Mesenchymal stem cell (in vitro differentiated cells and primary cell): Measurements from ENCODE around the gene MYH8.

Experiments
- DNase-seq: peaks from one replicate; pipeline ENCODE4 v3.0.0-alpha.2; 2013
- H2AFZ ChIP-seq: one replicate; pipeline ENCODE4 v1.6.1; 2013; ENCODE audit warnings: low read depth, mild to moderate bottlenecking, control low read depth, inconsistent platforms, low read length, moderate library complexity
- H2AK5ac ChIP-seq: 2 replicates; pipeline ENCODE4 v1.6.1; 2013; ENCODE audit warnings: low read length, moderate library complexity, mild to moderate bottlenecking, inconsistent platforms; ENCODE audit not compliant: severe bottlenecking
- H2BK120ac ChIP-seq: one replicate; pipeline ENCODE4 v1.6.1; 2013; ENCODE audit warnings: low read depth, mild to moderate bottlenecking, inconsistent platforms, low read length, moderate library complexity
- H2BK12ac ChIP-seq, 2 experiments: one replicate each; pipeline ENCODE4 v1.6.1; 2013; ENCODE audit warnings: inconsistent platforms in 2 of 2, low read length in 2 of 2, mild to moderate bottlenecking in 2 of 2, moderate library complexity in 2 of 2, control low read depth in 1 of 2
- H2BK15ac ChIP-seq: one replicate; pipeline ENCODE4 v1.6.1; 2013; ENCODE audit warnings: mild to moderate bottlenecking, low read depth, inconsistent platforms; ENCODE audit not compliant: poor library complexity, severe bottlenecking
- H2BK5ac ChIP-seq: 2 replicates; pipeline ENCODE4 v1.6.1; 2013; ENCODE audit warnings: low read depth, mild to moderate bottlenecking, low read length, control low read depth, inconsistent platforms; ENCODE audit not compliant: poor library complexity, severe bottlenecking
- H3K14ac ChIP-seq, 2 experiments: one replicate each; pipeline ENCODE4 v1.6.1; 2013; ENCODE audit warnings: inconsistent platforms in 2 of 2, low read length in 2 of 2, control low read depth in 1 of 2, mild to moderate bottlenecking in 1 of 2, moderate library complexity in 1 of 2
- H3K18ac ChIP-seq, 2 experiments: one replicate each; pipeline ENCODE4 v1.6.1; 2013; ENCODE audit warnings: inconsistent platforms in 2 of 2, low read length in 2 of 2, control low read depth in 1 of 2, low read depth in 1 of 2, mild to moderate bottlenecking in 1 of 2
- H3K23ac ChIP-seq, 2 experiments: one replicate each; pipeline ENCODE4 v1.6.1; 2013; ENCODE audit warnings: inconsistent platforms in 2 of 2, low read length in 2 of 2, mild to moderate bottlenecking in 2 of 2, moderate library complexity in 2 of 2, control low read depth in 1 of 2
- H3K27ac ChIP-seq: 2 replicates; pipeline ENCODE4 v1.5.1; 2013; ENCODE audit warnings: mild to moderate bottlenecking, moderate library complexity, low read length, control low read depth, inconsistent platforms; ENCODE audit not compliant: poor library complexity, severe bottlenecking
- H3K27me3 ChIP-seq, 2 experiments: 2 replicates each; pipeline versions ENCODE4 v1.6.1 to v1.7.0; 2013; ENCODE audit warnings: low read length in 2 of 2, mild to moderate bottlenecking in 2 of 2, moderate library complexity in 2 of 2, control low read depth in 1 of 2, inconsistent platforms in 1 of 2; ENCODE audit not compliant: control insufficient read depth in 1 of 2, insufficient read depth in 1 of 2
- H3K36me3 ChIP-seq, 2 experiments: 2 replicates each; pipeline versions ENCODE4 v1.6.1 to v1.7.0; 2013; ENCODE audit warnings: low read length in 2 of 2, control low read depth in 1 of 2, inconsistent platforms in 1 of 2, low read depth in 1 of 2, mild to moderate bottlenecking in 1 of 2; ENCODE audit not compliant: insufficient read depth in 2 of 2, control insufficient read depth in 1 of 2
- H3K4ac ChIP-seq, 2 experiments: one replicate each; pipeline ENCODE4 v1.6.1; 2013; ENCODE audit warnings: inconsistent platforms in 2 of 2, low read length in 2 of 2, mild to moderate bottlenecking in 2 of 2, moderate library complexity in 2 of 2, control low read depth in 1 of 2, low read depth in 1 of 2
- H3K4me1 ChIP-seq: 2 replicates; pipeline ENCODE4 v1.6.1; 2013; ENCODE audit warnings: low read depth, low read length, control low read depth; ENCODE audit not compliant: control insufficient read depth, insufficient read depth
- H3K4me2 ChIP-seq: 2 replicates; pipeline ENCODE4 v1.6.1; 2013; ENCODE audit warnings: low read length, mild to moderate bottlenecking, inconsistent platforms; ENCODE audit not compliant: poor library complexity, severe bottlenecking
- H3K4me3 ChIP-seq, 2 experiments: 2 replicates each; pipeline versions ENCODE4 v1.5.1 to v1.7.0; 2013; ENCODE audit warnings: low read length in 2 of 2, mild to moderate bottlenecking in 2 of 2, control low read depth in 1 of 2, low read depth in 1 of 2; ENCODE audit not compliant: insufficient read depth in 1 of 2
- H3K79me1 ChIP-seq: replicated peaks from 2 replicates; pipeline ENCODE4 v1.6.1; 2013; ENCODE audit warnings: mild to moderate bottlenecking, control low read depth, low read length, inconsistent platforms; ENCODE audit not compliant: poor library complexity, severe bottlenecking
- H3K9ac ChIP-seq: 2 replicates; pipeline ENCODE4 v1.7.0; 2013; ENCODE audit warnings: mild to moderate bottlenecking, low read length, moderate library complexity
- H3K9me3 ChIP-seq: 2 replicates; pipeline ENCODE4 v1.7.0; 2013; ENCODE audit warnings: mild to moderate bottlenecking, low read length; ENCODE audit not compliant: control insufficient read depth
- H4K8ac ChIP-seq: one replicate; pipeline ENCODE4 v1.6.1; 2013; ENCODE audit warnings: inconsistent platforms, mild to moderate bottlenecking, low read length, moderate library complexity
- H4K91ac ChIP-seq: one replicate; pipeline ENCODE4 v1.6.1; 2013; ENCODE audit warnings: mild to moderate bottlenecking, low read length, inconsistent platforms
- WGBS: methylation state at CpG from one replicate; pipeline ENCODE4 v1.1.7; 2013; ENCODE audit warnings: mixed read lengths; 5-methylcytosine and 5-hydroxymethylcytosine counted together

MYH8 gene

DNA sequence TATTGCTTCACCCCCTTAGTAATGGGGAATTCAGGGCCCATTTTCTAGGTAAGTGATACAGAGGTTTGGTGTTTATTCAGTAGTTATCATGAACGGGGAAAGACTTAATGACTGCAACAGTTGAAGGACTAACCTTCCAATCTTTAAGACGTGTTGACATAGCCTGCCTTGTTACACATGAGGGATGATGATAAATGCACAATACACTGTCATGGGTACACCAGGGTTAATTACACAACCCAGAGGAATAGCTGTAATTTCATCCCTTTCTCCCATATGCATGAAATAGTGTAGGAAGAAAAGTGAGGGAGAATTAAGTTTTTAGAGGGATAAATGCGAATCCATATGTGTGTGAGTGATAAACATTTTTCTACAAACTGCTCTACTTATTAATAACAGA is 37.0 kb upstream of the MYH8 start:
- Histone ChIP-seq H3K4me2 (no peak overlapping the region), H4K8ac (no peak overlapping the region), H3K4ac (no peak overlapping the region), H2BK12ac (no peak overlapping the region), H3K4me1 (no peaks in the 10 kb centered on the region), H2AFZ (no peak overlapping the region), H3K4me3 (no peak overlapping the region), H3K27me3 (peaks cover 0 to 9% of the 10 kb centered on the region in 2 experiments), H3K23ac (no peak overlapping the region), H3K9ac (no peak overlapping the region), H3K79me1 (no peaks in the 10 kb centered on the region), H2BK15ac (no peak overlapping the region), H3K18ac (no peak overlapping the region), H3K9me3 (no peaks in the 10 kb centered on the region), H3K14ac (no peak overlapping the region), H2BK5ac (no peak overlapping the region), H2BK120ac (no peak overlapping the region), H2AK5ac (no peak overlapping the region), H3K27ac (no peak overlapping the region), H3K36me3 (no peaks in the 10 kb centered on the region), H4K91ac (no peak overlapping the region)
- no peak for DNase-seq
- WGBS, result 100% methylated on average over 1 of the region's 3 CpGs

DNA sequence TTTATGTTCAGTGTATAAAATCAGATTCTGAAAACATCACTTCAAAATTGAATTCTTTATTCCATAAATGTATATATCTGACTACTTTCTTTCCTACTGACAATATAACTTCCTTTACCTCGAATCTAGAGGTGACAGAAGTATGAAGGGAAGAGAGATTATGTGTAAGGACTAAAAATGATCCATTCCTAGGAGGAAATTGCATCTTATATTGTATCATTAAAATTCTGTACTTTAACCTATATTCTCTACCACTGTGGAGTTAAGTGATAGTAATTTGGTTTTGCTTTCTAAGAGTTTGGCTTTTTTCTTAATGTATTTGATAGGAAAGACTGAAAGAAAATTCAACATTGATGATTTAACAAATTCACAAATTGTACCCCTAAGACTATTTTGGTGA is 36.2 kb upstream of the MYH8 start:
- Histone ChIP-seq H3K14ac (no peak overlapping the region), H3K79me1 (no peaks in the 10 kb centered on the region), H3K23ac (no peak overlapping the region), H3K18ac (no peak overlapping the region), H3K9me3 (no peaks in the 10 kb centered on the region), H2AK5ac (no peak overlapping the region), H2BK5ac (no peak overlapping the region), H3K4me3 (no peak overlapping the region), H3K4me2 (no peak overlapping the region), H2BK15ac (no peak overlapping the region), H2BK120ac (no peak overlapping the region), H2BK12ac (no peak overlapping the region), H3K27ac (no peak overlapping the region), H3K9ac (no peak overlapping the region), H2AFZ (no peak overlapping the region), H4K8ac (no peak overlapping the region), H4K91ac (no peak overlapping the region), H3K27me3 (peaks cover 0 to 9% of the 10 kb centered on the region in 2 experiments), H3K36me3 (no peaks in the 10 kb centered on the region), H3K4me1 (no peaks in the 10 kb centered on the region), H3K4ac (no peak overlapping the region)
- no CpG with 5 or more reads among the region's 1 CpG for WGBS
- no peak for DNase-seq

DNA sequence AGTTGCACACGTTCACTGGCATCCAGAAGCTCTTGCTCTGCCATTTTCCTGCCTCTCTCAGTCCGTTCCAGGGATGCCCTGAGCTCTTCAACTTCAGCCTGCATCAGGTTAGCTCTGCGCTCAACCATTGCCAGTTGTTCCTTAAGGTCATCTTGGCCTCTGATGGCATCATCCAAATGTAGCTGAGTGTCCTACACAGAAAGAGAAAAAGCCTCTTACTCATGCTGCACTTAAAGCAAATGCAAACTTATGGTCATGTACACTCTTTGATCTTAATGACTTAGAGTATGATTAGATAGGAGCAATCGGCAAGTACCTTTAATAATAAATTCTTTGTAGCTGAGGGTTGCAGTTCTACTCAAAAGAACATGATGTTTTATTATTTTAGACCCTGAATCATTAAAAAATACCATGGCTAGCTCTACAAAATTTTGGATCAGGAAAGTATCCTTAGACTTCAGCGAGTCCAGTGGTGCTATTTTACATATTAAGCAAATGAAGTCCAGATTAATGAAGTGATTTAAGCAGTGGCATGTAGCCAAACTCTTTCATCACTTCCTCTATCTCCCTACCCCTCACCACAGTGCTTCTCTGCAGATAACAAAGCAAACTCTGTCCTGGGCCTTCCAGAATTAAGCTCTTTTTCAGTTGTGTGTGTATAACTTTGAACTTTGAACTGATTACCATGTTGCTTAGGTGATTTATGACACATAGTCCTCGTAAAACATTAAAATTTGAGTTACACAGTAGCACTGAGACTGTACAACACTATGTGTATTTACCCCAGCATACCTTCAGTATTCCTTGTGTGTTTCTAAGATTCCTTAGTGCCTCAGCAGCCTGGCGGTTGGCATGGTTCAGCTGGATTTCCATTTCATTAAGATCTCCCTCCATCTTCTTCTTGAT is 25.5 kb upstream of the MYH8 start:
- Histone ChIP-seq H4K8ac (no peak overlapping the region), H3K4me1 (no peaks in the 10 kb centered on the region), H2BK5ac (no peak overlapping the region), H3K9me3 (no peaks in the 10 kb centered on the region), H3K4me2 (no peak overlapping the region), H3K27ac (no peak overlapping the region), H3K23ac (no peak overlapping the region), H2AK5ac (no peak overlapping the region), H2AFZ (no peak overlapping the region), H2BK15ac (no peak overlapping the region), H4K91ac (no peak overlapping the region), H3K18ac (no peak overlapping the region), H2BK120ac (no peak overlapping the region), H3K14ac (no peak overlapping the region), H3K27me3 (peaks cover 0 to 4% of the 10 kb centered on the region in 2 experiments), H3K4ac (no peak overlapping the region), H3K79me1 (no peaks in the 10 kb centered on the region), H3K4me3 (no peak overlapping the region), H3K36me3 (no peaks in the 10 kb centered on the region), H2BK12ac (no peak overlapping the region), H3K9ac (no peak overlapping the region)
- 77% methylated on average over 5 of the region's 7 CpGs for WGBS
- no peak for DNase-seq

DNA sequence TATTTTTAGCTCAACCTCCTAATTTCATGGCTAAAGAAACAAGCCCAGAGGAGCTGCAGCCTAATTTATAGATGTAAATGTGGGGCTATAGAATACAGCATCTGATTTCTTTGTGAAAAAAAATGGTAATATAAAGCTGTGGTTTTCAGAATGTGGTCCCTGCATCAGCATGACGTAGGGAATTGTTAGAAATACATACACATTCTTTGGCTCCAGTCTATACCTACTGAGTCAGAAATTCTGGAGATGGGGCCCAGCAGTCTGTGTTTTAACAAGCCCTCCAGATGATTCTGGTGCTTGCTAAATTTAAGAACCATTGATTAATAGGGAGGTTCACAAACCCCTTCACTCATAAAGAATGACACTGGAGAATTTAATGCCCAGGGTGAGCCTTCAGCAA is 18.1 kb upstream of the MYH8 start:
- H2AK5ac ChIP-seq, result no peak overlapping the region
- H3K4ac ChIP-seq, result no peak overlapping the region
- no peak overlapping the region for H3K27ac ChIP-seq
- no peaks in the 10 kb centered on the region for H3K36me3 ChIP-seq
- no peak overlapping the region for H2AFZ ChIP-seq
- H3K9me3 ChIP-seq, result no peaks in the 10 kb centered on the region
- no peak overlapping the region for H4K8ac ChIP-seq
- 60% methylated on average over 1 of the region's 1 CpG for WGBS
- H3K4me2 ChIP-seq, result no peak overlapping the region
- no peak overlapping the region for H3K18ac ChIP-seq
- no peak overlapping the region for H2BK15ac ChIP-seq
- no peak overlapping the region for H2BK5ac ChIP-seq
- no peak for DNase-seq
- no peak overlapping the region for H3K23ac ChIP-seq
- H3K4me3 ChIP-seq, result no peak overlapping the region
- H3K27me3 ChIP-seq, result peaks cover 0 to 4% of the 10 kb centered on the region in 2 experiments
- no peak overlapping the region for H2BK12ac ChIP-seq
- H3K14ac ChIP-seq, result no peak overlapping the region
- H3K4me1 ChIP-seq, result no peaks in the 10 kb centered on the region
- no peak overlapping the region for H2BK120ac ChIP-seq
- H3K9ac ChIP-seq, result no peak overlapping the region
- H4K91ac ChIP-seq, result no peak overlapping the region
- no peaks in the 10 kb centered on the region for H3K79me1 ChIP-seq
